ENCODE results near the gene SOX6. TPM values are rescaled to one million over a fixed set of nuclear protein-coding genes. Genes with fewer than 3 reads are reported as not detected.
"Not testable (repeated sequence)": the region's sequence is repeated elsewhere in the genome, so short reads cannot be mapped to it uniquely, and the experiment has no call there.

SOX6 gene
- total and polyA plus RNA-seq, 2 donors (not counting 3 experiments of a cell fraction or from before 2014, with no cell fraction given): 0.14 to 3.7 TPM

DNA sequence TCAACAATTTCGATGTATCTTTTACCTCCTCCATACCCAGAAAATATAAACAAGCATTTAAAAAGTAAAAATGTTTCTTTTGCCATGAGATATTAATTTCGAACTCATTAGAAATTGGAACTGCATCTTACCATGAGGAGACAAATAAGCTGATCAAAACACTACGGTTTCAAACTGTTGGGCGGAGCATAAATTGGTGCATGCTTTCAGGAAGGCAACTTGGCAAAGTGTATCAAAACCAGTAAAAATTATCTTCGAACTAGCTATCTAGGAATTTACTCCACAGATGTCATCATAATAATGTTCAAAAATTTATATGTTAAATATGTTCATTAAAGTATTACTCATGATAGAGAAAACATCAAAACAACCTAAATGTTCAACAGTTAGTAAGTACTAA, 21.4 kb upstream of the SOX6 start:
- ChIA-PET CTCF (no interaction called here), POLR2A (no interaction called here)
- no TSS peak for BruUV-seq (replicated peaks)
- Histone ChIP-seq H3K9ac (replicated peaks; ENCODE audit: extremely low read depth, insufficient read depth, low read length) (no peak overlapping the region), H3K4me2 (ENCODE audit: insufficient read depth, low read length) (no peak overlapping the region), H4K20me1 (replicated peaks; ENCODE audit: control insufficient read depth, extremely low read depth, insufficient read depth, low read length) (no peaks in the 10 kb centered on the region), H3K27me3 (ENCODE audit: control insufficient read depth in 2 of 2, insufficient read depth in 2 of 2, low read length in 2 of 2) (no peaks in the 10 kb centered on the region), H3K27ac (ENCODE audit: insufficient read depth, low read depth, low read length) (no peak overlapping the region), H3K79me2 (ENCODE audit: control insufficient read depth, insufficient read depth, low read length) (no peaks in the 10 kb centered on the region), H3K4me3 (replicated peaks in 1 of 3; ENCODE audit: insufficient read depth in 1 of 3, low read depth in 1 of 3, low read length in 3 of 3) (no peak overlapping the region), H3K9me3 (replicated peaks; ENCODE audit: control insufficient read depth, insufficient read depth, low read length) (no peaks in the 10 kb centered on the region), H2AFZ (ENCODE audit: low read depth, low read length) (no peak overlapping the region), H3K9me1 (replicated peaks; ENCODE audit: control insufficient read depth, extremely low read depth, insufficient read depth, low read length) (no peaks in the 10 kb centered on the region), H3K36me3 (ENCODE audit: control insufficient read depth in 2 of 2, extremely low read depth in 1 of 2, insufficient read depth in 2 of 2, low read length in 2 of 2) (no peaks in the 10 kb centered on the region), H3K4me1 (ENCODE audit: control insufficient read depth, extremely low read depth, insufficient read depth, low read length) (no peaks in the 10 kb centered on the region)
- no peak for TF ChIP-seq POLR2A (IDR thresholded peaks at IDR 0.05; ENCODE audit: low read depth, low read length)
- TF ChIP-seq, protein P1, sequence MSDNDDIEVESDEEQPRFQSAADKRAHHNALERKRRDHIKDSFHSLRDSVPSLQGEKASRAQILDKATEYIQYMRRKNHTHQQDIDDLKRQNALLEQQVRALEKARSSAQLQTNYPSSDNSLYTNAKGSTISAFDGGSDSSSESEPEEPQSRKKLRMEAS (IDR thresholded peaks at IDR 0.05; ENCODE audit: insufficient read depth, insufficient read length): no peak
- no peak for TF ChIP-seq JUN (IDR thresholded peaks at IDR 0.05; ENCODE audit: borderline replicate concordance, insufficient read depth, insufficient read length, low read depth)
- TF ChIP-seq, protein P2, sequence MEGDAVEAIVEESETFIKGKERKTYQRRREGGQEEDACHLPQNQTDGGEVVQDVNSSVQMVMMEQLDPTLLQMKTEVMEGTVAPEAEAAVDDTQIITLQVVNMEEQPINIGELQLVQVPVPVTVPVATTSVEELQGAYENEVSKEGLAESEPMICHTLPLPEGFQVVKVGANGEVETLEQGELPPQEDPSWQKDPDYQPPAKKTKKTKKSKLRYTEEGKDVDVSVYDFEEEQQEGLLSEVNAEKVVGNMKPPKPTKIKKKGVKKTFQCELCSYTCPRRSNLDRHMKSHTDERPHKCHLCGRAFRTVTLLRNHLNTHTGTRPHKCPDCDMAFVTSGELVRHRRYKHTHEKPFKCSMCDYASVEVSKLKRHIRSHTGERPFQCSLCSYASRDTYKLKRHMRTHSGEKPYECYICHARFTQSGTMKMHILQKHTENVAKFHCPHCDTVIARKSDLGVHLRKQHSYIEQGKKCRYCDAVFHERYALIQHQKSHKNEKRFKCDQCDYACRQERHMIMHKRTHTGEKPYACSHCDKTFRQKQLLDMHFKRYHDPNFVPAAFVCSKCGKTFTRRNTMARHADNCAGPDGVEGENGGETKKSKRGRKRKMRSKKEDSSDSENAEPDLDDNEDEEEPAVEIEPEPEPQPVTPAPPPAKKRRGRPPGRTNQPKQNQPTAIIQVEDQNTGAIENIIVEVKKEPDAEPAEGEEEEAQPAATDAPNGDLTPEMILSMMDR (IDR thresholded peaks at IDR 0.05; ENCODE audit: extremely low read depth in 1 of 2, insufficient read depth in 1 of 2, low read depth in 1 of 2, low read length in 2 of 2): no peak
- TF ChIP-seq POLR2AphosphoS5 (IDR thresholded peaks at IDR 0.05; ENCODE audit: insufficient read depth, low read depth, low read length): no peak
- no peak for TF ChIP-seq FOS (IDR thresholded peaks at IDR 0.05; ENCODE audit: borderline replicate concordance, insufficient read depth, low read length)
- no peak for TF ChIP-seq MYC (IDR thresholded peaks at IDR 0.05; ENCODE audit: low read depth, low read length)
- no peak for TF ChIP-seq GATA2 (IDR thresholded peaks at IDR 0.05; ENCODE audit: insufficient read depth, insufficient read length, low read depth, low read length)
- no peak for TF ChIP-seq EZH2 (IDR thresholded peaks at IDR 0.05; ENCODE audit: borderline replicate concordance, low read depth, low read length, severe bottlenecking)
- FAIRE-seq: no peak
- intact Hi-C loops (cut with micrococcal nuclease) (no loop called here), dilution Hi-C loops (cut with MboI; ENCODE audit: extremely low pct_ligation_motif_present, low sequenced_read_pairs) (no loop called here)
- no peak for DNase-seq (ENCODE audit: low read depth, low spot score)

DNA sequence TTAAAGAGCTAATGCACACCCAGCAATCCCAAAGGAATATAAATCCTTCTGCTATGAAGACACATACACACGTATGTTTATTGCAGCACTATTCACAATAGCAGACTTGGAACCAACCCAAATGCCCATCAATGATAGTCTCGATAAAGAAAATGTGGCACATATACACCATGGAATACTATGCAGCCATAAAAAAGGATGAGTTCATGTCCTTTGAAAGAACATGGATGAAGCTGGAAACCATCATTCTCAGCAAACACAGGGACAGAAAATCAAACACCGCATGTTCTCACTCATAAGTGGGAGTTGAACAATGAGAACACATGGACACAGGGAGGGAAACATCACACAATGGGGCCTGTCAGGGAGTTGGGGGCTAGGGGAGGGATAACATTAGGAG, 19.3 kb upstream of the SOX6 start:
- H3K79me2 ChIP-seq (ENCODE audit: control insufficient read depth, insufficient read depth, low read length); H3K36me3 ChIP-seq (ENCODE audit: control insufficient read depth in 2 of 2, extremely low read depth in 1 of 2, insufficient read depth in 2 of 2, low read length in 2 of 2); H3K9me3 ChIP-seq (replicated peaks; ENCODE audit: control insufficient read depth, insufficient read depth, low read length); H3K4me1 ChIP-seq (ENCODE audit: control insufficient read depth, extremely low read depth, insufficient read depth, low read length); BruUV-seq (replicated peaks); H2AFZ ChIP-seq (ENCODE audit: low read depth, low read length); DNase-seq (ENCODE audit: low read depth, low spot score); H3K4me3 ChIP-seq (replicated peaks in 1 of 3; ENCODE audit: insufficient read depth in 1 of 3, low read depth in 1 of 3, low read length in 3 of 3); H4K20me1 ChIP-seq (replicated peaks; ENCODE audit: control insufficient read depth, extremely low read depth, insufficient read depth, low read length); H3K27ac ChIP-seq (ENCODE audit: insufficient read depth, low read depth, low read length); H3K9ac ChIP-seq (replicated peaks; ENCODE audit: extremely low read depth, insufficient read depth, low read length); dilution Hi-C loops (cut with MboI; ENCODE audit: extremely low pct_ligation_motif_present, low sequenced_read_pairs); CTCF ChIA-PET; H3K4me2 ChIP-seq (ENCODE audit: insufficient read depth, low read length); H3K27me3 ChIP-seq (ENCODE audit: control insufficient read depth in 2 of 2, insufficient read depth in 2 of 2, low read length in 2 of 2); FAIRE-seq; H3K9me1 ChIP-seq (replicated peaks; ENCODE audit: control insufficient read depth, extremely low read depth, insufficient read depth, low read length); intact Hi-C loops (cut with micrococcal nuclease); POLR2A ChIA-PET: not testable (repeated sequence)
